GM04504 (cell line): ENCODE results near the gene TLR9.
"Not testable (repeated sequence)": the region's sequence is repeated elsewhere in the genome, so short reads cannot be mapped to it uniquely, and the experiment has no call there.

Experiments used
- DNase-seq: peaks from one replicate; pipeline ENCODE4 v3.0.0-alpha.2; 2012; ENCODE audit warnings: low read depth

TLR9 gene, protein sequence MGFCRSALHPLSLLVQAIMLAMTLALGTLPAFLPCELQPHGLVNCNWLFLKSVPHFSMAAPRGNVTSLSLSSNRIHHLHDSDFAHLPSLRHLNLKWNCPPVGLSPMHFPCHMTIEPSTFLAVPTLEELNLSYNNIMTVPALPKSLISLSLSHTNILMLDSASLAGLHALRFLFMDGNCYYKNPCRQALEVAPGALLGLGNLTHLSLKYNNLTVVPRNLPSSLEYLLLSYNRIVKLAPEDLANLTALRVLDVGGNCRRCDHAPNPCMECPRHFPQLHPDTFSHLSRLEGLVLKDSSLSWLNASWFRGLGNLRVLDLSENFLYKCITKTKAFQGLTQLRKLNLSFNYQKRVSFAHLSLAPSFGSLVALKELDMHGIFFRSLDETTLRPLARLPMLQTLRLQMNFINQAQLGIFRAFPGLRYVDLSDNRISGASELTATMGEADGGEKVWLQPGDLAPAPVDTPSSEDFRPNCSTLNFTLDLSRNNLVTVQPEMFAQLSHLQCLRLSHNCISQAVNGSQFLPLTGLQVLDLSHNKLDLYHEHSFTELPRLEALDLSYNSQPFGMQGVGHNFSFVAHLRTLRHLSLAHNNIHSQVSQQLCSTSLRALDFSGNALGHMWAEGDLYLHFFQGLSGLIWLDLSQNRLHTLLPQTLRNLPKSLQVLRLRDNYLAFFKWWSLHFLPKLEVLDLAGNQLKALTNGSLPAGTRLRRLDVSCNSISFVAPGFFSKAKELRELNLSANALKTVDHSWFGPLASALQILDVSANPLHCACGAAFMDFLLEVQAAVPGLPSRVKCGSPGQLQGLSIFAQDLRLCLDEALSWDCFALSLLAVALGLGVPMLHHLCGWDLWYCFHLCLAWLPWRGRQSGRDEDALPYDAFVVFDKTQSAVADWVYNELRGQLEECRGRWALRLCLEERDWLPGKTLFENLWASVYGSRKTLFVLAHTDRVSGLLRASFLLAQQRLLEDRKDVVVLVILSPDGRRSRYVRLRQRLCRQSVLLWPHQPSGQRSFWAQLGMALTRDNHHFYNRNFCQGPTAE

GRCh38 chr3:52225452-52226228, at the start of gene TLR9:
TSS of gene TLR9 (minus strand) at chr3:52225645. CDS start at chr3:52225529, 116 bp downstream.
- DNase-seq, result no peak

DNA sequence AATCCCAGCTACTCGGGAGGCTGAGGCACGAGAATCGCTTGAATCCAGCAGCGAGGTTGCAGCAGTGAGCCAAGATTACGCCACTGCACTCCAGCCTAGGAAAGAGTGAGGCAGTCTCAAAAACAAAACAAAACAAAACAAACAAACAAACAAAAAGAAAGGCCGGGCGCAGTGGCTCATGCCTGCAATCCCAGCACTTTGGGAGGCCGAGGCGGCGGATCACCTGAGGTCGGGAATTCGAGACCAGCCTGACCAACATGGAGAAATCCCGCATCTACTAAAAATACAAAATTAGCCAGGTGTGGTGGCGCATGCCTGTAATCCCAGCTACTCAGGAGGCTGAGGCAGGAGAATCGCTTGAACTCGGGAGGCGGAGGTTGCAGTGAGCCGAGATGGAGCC, 49.3 kb upstream of the TLR9 start:
- DNase-seq, result not testable (repeated sequence)

DNA sequence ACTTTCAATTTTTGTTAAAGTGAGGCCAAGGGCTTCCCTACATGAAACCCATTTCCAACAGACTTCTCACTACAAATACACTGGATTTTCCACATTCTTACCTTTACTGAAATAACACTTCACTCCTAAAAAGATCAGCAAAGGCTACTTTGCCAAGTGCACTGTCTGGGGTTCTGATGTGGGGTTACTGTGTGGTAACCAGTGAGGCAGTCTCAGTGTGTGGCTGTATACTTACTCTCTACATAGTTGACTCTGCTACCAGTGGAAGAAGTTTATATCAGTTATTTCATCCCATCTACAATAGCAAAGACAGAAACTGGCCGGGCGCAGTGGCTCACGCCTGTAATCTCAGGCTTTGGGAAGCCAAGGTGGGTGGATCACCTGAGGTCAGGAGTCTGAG, 47.4 kb upstream of the TLR9 start:
- no peak for DNase-seq

- DNase-seq, result not testable (repeated sequence)
Measured at GRCh38 chr3:52272172-52272571, 46.7 kb upstream of the TLR9 start.

DNA sequence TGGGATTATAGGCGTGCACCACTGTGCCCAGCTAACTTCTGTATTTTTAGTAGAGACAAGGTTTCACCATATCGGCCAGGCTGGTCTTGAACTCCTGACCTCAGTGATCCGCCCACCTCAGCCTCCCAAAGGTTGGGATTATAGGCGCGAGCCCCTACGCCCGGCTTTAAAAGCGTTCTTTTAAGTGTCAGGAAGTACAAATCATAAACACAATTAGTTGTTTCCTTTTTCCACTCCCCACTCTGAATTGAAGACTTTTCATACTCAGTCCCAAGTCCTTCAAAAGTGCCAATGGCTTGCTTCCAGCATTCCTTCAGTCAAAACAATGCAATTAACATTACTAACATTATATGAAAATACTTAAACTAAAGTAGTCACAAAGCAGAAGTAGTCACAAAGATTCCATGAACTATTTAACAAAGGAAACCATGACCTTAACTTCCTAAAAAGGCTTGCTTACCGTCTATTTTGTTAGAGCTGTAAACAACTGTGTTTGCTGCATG, 44.9 kb upstream of the TLR9 start:
- no peak for DNase-seq

DNA sequence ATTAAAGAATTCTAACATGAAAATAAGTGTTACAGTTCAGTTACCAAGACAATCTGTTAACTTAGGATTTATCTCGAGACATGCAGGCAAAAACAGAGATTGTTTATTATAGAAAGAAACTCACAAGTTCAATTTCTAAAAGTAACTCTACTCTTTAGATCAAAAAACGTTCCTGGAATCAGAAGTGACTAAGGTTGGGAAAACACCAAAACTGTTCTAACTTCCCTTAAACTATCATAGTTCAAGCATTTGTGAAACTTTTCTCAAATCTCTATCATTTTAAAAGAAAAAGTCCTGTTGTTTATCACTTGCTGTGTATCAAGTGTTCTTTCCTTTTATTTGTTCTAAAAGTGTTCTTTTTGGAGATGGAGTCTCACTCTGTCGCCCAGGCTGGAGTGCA, 44.3 kb upstream of the TLR9 start:
- DNase-seq, result no peak

DNA sequence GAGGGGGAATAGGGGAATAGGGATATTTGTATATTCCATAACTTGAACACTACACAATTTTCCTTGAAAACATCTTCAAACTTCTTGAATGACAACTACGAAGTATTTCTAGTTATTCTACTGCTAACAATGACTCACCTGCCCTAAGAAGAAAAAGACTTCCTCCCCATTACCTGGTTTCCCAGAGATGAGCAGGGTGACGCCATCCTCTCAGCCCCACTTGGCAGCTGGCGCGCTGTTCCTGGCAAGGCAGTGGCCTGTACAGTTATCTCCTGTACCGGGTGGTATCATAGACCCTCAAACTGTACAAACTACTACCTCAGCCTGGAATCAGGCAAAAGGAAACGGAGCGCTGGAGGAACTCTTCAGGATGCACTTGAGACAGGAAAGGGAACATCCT, 42.6 kb upstream of the TLR9 start:
- no peak for DNase-seq

DNA sequence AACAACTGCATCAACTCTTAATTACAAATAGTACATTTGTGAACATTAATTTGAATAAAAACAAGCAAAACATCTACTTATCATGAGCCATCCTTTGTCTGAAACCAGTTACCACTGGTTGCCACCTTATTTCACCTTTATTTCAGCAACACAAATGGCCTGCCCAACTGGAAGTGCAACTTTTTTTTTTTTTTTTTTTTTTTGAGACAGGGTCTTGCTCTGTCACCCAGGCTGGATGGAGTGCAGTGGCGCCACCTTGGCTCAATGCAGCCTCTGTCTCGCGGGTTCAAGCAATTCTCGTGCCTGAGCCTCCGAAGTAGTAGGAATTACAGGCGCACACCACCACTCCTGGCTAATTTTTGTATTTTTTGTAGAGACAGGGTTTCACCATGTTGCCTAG, 39.9 kb upstream of the TLR9 start:
- DNase-seq, result no peak

DNA sequence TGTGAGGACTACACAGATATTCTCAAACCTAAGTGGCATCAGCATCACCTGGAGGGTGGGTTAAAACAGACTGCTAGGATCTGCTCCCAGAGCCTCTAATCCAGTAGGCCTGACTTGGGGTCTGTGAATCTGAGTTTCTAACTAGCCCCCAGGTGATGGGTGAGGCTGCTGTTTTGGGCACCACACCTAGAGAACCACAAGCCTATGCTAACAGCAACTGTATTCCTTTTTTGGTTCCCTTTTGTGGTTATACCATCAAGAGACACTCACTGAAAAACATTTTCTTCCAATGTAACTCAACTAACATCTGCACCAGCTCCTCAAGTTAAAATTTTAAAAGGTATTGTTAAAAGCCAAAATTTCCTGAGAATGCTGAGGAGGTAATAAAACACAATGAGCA, 37.0 kb upstream of the TLR9 start:
- no peak for DNase-seq

- no peak for DNase-seq
Measured at GRCh38 chr3:52259448-52259847, 34.0 kb upstream of the TLR9 start.

DNA sequence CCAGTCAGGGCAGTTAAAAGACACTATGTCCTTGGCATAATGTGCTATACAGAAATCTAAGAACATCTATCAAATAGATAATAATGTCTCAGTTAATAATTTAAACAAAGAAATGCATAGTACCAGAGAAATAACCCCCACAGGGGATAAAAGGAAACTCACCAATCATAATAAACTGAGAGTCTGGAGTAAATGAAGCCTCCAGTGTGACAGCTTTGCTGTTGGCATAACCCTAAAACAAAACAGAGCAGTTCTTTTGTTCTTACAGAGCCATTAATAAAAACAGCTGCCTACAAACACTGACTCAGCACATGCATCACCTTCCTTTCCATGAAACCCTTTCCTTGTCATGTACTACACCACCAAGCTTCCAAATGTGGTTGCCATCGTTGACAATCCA, 33.6 kb upstream of the TLR9 start:
- no peak for DNase-seq

DNA sequence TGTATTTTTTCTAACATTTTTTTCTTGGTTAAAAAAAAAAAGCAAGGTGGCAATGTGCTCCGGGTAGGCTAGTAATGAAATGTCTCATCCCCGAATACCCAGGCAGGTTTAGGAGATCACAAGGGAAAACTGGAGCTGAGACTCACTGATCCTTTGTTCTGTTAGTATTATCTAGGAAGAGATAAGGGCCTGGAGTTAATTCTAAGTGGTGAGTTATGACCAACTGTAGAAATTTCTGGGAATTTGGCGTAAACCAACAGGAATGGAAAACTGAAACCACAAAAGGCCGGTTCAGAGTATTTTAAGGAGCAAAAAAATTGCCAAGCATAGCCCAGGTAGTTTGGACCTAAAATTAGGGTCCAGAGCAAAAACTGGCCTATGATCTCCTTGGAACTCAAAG, 32.5 kb upstream of the TLR9 start:
- DNase-seq, result no peak

DNA sequence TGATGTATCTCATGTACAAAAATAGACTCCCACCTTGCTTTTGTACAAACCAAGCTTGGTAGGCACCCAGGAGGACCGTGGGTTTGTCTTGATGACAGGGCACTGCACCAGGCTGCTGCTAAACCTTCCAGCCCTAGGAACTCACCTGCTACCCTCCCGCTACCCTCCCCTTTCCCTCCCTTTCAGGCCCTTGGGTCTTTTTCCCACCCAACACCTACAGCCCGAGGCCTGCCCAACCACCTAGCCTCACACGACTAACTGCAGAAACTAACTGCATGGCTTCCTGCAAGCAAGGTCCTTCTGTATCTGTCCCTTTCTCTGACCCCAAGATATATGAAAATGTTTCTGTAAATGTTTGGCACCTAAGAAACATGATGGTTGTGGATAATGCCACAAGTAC, 31.2 kb upstream of the TLR9 start:
- DNase-seq, result no peak

DNA sequence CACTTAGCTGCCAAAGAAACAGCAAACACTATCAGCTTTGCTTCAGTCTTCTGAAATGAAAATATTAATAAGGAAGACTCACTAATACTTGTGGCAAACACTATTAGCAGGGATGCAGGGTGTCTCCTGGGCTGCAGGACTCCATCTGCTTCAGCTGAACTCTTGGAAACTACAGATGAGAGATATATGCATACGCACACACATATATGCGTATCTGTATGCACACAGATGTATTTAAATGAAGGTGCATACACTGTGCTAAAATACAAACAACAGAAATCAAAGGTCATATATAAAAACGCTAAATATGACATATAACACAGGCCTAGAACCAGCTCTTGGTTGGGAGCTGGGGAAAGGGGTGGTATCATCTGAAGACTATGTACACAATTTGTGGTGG, 30.7 kb upstream of the TLR9 start:
- no peak for DNase-seq

- DNase-seq, result no peak
Measured at GRCh38 chr3:52254608-52255007, 29.2 kb upstream of the TLR9 start.

DNA sequence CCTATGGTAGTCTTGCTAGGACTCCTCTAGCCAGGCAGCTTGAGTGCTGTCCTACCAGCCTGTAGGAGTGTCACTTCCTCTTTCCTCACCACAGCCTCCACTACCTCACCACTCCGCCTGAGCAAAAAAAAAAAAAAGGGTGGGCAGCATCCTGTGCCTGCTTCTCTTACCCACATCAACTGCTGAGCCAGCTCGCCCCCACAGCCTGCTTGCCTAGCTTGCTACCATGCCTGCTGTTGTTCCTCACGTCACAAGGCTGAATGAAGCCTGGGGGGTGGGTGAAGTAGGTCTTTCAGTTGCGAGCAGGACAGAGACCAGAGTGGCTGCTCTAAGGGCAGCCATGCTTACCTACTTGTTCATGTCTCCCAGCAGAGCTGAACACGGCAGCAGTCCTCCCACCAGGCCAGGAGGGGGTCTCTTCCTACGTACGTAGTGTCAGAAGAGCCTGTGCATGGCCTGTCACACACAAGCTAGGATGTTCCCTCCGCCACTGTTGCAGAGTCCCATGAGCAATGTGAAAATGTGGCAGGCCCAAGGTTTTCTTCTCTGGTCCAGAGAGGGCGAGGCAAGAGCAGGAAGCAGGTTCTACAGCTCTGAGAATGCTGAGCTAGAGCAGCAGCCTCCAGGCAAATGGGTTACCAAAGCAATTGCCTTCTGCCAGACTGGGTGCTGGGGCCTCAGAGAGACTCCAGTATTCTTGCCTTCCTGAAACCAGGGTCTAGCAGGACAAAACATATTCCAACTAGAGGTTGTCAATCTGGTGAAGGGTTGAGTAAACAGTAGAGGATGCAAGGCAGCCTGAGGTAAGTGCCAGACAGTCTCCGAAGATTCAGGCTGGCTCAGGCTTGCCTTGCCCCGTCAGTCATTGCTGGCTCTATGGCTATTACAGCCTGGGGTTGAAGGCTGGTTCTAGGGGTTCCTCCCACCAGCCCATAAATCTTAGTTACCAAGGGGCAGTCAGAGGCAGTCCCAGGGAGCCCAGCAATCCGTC, 28.2 kb upstream of the TLR9 start:
- DNase-seq, result no peak

GRCh38 chr3:52250122-52250521, 24.7 kb upstream of the TLR9 start:
- DNase-seq, result no peak

DNA sequence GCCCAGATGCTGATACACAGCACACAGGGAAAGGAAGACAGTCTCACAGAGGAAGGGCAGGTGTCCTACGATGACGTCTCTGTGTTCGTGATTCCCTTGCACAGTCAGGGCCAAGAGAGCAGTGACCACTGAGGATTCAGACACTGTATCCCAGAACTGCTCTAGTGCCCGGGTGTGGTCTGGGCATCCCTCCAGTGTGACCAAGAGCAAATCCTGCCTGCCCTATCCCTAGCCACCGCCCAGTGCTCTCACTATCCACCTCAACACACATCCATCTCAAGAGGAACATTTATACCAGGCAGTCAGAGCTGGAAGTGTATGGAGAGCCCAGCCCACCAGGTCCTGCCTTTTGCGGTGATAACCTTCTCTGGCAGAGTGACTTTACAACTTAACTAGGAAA, 24.2 kb upstream of the TLR9 start:
- no peak for DNase-seq

GRCh38 chr3:52248816-52249547, 23.5 kb upstream of the TLR9 start:
- DNase-seq, result no peak

DNA sequence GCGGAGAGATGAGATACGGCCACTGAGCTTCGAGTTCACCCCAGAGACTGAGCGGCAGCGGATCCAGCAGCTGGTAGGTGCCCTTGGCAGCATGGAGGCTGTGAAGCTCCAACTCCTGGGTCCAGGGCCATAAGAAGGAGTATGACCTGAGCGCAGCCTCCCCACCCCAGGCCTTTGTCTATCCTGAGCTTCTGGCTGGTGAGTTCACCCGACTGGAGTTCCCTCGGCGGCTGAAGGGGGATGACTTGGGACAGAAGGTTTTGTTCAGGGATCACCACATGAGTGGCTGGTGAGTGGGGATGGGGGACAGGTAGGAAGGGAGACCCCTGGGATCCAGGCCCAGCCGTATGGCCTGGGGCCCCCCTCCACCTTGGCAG, 22.7 kb upstream of the TLR9 start:
- no peak for DNase-seq
